ENCODE data around the gene TWIST2.

- no peak for TF ChIP-seq YY1 (IDR thresholded peaks at IDR 0.05; ENCODE audit: insufficient read depth, insufficient read length)
- TF ChIP-seq ZNF274 (IDR thresholded peaks at IDR 0.05; ENCODE audit: low read depth, low read length), result no peak
Observed at GRCh38 chr2:238868067-238868524, 20.2 kb downstream of the TWIST2 start.

Measured in NT2/D1 (cell line).